A673 (cell line): ENCODE results near the gene CDH10.

Experiments
- CTCF ChIP-seq: fragments of 300-800, 200-600 bp; sonication (generic); conservative IDR thresholded peaks from 2 replicates; pipeline ENCODE4 v1.5.1; 2017; ENCODE audit warnings: low read depth, mild to moderate bottlenecking, antibody characterized with exemption, low read length, moderate library complexity, mixed read lengths
- EZH2 ChIP-seq: fragments of 200-600 bp; sonication (generic); IDR thresholded peaks from 2 replicates; pipeline ENCODE4 v1.6.1; 2017; ENCODE audit warnings: borderline replicate concordance, low read depth, mild to moderate bottlenecking, mixed read lengths, antibody characterized with exemption, low read length; ENCODE audit not compliant: poor library complexity, severe bottlenecking

- TF ChIP-seq CTCF = no peak
- no peak for TF ChIP-seq EZH2
Measured at GRCh38 chr5:24566933-24567332, 77.8 kb downstream of the CDH10 start.
